Measurements from ENCODE around the gene PAGR1. TPM values are rescaled to one million over a fixed set of nuclear protein-coding genes. Genes with fewer than 3 reads are reported as not detected.
A peak's percentile ranks its signal among the peaks of the same experiment; 100 is the strongest.

Gene PAGR1
- total and polyA plus RNA-seq, 2 of the 13 experiments (the other 11 are each of a cell fraction or from before 2014, with no cell fraction given), result 9.8 to 66.4 TPM

DNA sequence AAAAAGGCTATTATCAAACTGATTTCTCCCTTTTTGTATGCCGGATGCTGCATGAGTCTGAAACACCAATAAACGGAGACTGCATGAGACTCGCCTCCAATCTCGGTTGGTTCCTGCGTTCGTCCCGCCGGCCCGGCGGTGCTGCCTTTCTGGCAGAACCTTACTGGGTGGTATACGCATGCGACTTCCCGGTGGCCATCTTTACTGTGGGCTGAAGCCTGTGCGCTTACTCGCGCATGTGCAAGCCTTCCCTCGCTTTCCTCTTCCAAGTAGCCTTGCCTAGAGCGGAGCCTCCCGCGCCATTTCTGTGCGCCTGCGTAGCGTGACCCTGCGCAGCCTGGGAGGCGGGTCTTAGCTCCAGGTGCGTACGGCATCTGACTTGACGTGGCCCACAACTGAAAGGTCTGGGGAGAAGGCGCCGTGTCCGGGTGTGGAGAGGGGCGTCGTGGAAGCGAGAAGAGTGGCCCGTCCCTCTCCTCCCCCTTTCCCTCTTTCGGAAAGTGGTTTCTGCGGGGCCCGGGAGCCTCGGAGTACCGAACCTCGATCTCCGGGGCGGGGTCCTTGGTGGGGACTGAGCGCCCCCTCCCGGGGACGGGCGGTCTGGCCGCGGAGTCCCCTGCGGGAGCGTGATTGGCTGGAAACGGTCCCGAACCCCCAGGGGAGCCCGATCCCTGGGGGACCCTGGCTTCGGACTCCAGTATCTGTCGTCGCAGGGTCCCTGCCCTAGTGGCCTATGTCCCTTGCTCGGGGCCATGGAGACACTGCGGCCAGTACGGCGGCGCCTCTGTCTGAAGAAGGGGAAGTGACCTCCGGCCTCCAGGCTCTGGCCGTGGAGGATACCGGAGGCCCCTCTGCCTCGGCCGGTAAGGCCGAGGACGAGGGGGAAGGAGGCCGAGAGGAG lies at the start of gene PAGR1 (continued):
- TF ChIP-seq, protein P1, sequence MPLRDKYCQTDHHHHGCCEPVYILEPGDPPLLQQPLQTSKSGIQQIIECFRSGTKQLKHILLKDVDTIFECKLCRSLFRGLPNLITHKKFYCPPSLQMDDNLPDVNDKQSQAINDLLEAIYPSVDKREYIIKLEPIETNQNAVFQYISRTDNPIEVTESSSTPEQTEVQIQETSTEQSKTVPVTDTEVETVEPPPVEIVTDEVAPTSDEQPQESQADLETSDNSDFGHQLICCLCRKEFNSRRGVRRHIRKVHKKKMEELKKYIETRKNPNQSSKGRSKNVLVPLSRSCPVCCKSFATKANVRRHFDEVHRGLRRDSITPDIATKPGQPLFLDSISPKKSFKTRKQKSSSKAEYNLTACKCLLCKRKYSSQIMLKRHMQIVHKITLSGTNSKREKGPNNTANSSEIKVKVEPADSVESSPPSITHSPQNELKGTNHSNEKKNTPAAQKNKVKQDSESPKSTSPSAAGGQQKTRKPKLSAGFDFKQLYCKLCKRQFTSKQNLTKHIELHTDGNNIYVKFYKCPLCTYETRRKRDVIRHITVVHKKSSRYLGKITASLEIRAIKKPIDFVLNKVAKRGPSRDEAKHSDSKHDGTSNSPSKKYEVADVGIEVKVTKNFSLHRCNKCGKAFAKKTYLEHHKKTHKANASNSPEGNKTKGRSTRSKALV (CRISPR knock-in tag; IDR thresholded peaks at IDR 0.05), result peak; percentile 65; the same call in 1 of the 2 replicates
- TF ChIP-seq CENPT (CRISPR knock-in tag; IDR thresholded peaks at IDR 0.05; ENCODE audit: low read depth) (no peak), ZNF564 (CRISPR knock-in tag; IDR thresholded peaks at IDR 0.05) (no peak), ELF3 (CRISPR knock-in tag; IDR thresholded peaks at IDR 0.05) (peak; percentile 95), SP1 (IDR thresholded peaks at IDR 0.05) (no peak), SP1 (CRISPR knock-in tag; IDR thresholded peaks at IDR 0.05) (peak; percentile 84), ZNF788 (CRISPR knock-in tag; IDR thresholded peaks at IDR 0.05; ENCODE audit: borderline replicate concordance) (peak; percentile 78; the same call in 1 of the 2 replicates), ZNF780A (CRISPR knock-in tag; IDR thresholded peaks at IDR 0.05) (peak; percentile 43; the same call in 1 of the 2 replicates), GABPA (IDR thresholded peaks at IDR 0.05; ENCODE audit: low read depth, low read length) (no peak), GABPA (CRISPR knock-in tag; IDR thresholded peaks at IDR 0.05; ENCODE audit: low read depth) (peak; percentile 88), FOXP1 (IDR thresholded peaks at IDR 0.05) (no peak), FOXP1 (CRISPR knock-in tag; IDR thresholded peaks at IDR 0.05) (no peak), ZNF775 (CRISPR knock-in tag; IDR thresholded peaks at IDR 0.05; ENCODE audit: borderline replicate concordance) (peak; percentile 38; the same call in 1 of the 2 replicates), DMAP1 (CRISPR knock-in tag; IDR thresholded peaks at IDR 0.05) (peak; percentile 94), STAT5B (CRISPR knock-in tag; IDR thresholded peaks at IDR 0.05) (no peak; the same call in none of the 2 replicates), ZNF557 (CRISPR knock-in tag; IDR thresholded peaks at IDR 0.05) (peak; percentile 61; the same call in 1 of the 2 replicates), KMT2B (CRISPR knock-in tag; IDR thresholded peaks at IDR 0.05) (peak; percentile 83), ZNF619 (CRISPR knock-in tag; IDR thresholded peaks at IDR 0.05) (peak; percentile 83), ZNF232 (CRISPR knock-in tag; IDR thresholded peaks at IDR 0.05; ENCODE audit: borderline replicate concordance) (no peak), ZNF235 (CRISPR knock-in tag; IDR thresholded peaks at IDR 0.05; ENCODE audit: borderline replicate concordance) (peak; percentile 91), KLF11 (CRISPR knock-in tag; IDR thresholded peaks at IDR 0.05) (peak; percentile 20; the same call in 1 of the 2 replicates), MED13 (CRISPR knock-in tag; IDR thresholded peaks at IDR 0.05) (peak; percentile 50; the same call in 1 of the 2 replicates)
- TF ChIP-seq, protein P2, sequence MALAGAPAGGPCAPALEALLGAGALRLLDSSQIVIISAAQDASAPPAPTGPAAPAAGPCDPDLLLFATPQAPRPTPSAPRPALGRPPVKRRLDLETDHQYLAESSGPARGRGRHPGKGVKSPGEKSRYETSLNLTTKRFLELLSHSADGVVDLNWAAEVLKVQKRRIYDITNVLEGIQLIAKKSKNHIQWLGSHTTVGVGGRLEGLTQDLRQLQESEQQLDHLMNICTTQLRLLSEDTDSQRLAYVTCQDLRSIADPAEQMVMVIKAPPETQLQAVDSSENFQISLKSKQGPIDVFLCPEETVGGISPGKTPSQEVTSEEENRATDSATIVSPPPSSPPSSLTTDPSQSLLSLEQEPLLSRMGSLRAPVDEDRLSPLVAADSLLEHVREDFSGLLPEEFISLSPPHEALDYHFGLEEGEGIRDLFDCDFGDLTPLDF (CRISPR knock-in tag; IDR thresholded peaks at IDR 0.05), result peak; percentile 96
- TF ChIP-seq, protein P3, sequence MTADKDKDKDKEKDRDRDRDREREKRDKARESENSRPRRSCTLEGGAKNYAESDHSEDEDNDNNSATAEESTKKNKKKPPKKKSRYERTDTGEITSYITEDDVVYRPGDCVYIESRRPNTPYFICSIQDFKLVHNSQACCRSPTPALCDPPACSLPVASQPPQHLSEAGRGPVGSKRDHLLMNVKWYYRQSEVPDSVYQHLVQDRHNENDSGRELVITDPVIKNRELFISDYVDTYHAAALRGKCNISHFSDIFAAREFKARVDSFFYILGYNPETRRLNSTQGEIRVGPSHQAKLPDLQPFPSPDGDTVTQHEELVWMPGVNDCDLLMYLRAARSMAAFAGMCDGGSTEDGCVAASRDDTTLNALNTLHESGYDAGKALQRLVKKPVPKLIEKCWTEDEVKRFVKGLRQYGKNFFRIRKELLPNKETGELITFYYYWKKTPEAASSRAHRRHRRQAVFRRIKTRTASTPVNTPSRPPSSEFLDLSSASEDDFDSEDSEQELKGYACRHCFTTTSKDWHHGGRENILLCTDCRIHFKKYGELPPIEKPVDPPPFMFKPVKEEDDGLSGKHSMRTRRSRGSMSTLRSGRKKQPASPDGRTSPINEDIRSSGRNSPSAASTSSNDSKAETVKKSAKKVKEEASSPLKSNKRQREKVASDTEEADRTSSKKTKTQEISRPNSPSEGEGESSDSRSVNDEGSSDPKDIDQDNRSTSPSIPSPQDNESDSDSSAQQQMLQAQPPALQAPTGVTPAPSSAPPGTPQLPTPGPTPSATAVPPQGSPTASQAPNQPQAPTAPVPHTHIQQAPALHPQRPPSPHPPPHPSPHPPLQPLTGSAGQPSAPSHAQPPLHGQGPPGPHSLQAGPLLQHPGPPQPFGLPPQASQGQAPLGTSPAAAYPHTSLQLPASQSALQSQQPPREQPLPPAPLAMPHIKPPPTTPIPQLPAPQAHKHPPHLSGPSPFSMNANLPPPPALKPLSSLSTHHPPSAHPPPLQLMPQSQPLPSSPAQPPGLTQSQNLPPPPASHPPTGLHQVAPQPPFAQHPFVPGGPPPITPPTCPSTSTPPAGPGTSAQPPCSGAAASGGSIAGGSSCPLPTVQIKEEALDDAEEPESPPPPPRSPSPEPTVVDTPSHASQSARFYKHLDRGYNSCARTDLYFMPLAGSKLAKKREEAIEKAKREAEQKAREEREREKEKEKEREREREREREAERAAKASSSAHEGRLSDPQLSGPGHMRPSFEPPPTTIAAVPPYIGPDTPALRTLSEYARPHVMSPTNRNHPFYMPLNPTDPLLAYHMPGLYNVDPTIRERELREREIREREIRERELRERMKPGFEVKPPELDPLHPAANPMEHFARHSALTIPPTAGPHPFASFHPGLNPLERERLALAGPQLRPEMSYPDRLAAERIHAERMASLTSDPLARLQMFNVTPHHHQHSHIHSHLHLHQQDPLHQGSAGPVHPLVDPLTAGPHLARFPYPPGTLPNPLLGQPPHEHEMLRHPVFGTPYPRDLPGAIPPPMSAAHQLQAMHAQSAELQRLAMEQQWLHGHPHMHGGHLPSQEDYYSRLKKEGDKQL (CRISPR knock-in tag; IDR thresholded peaks at IDR 0.05; ENCODE audit: low read depth), result no peak

Measured in HepG2 (cell line).